Amniotic stem cell (primary cell): ENCODE data around the gene F10.

ENCODE experiments used
- DNase-seq: peaks from one replicate; lab custom pipeline; 2025; lab: John Stamatoyannopoulos, UW

The F10 gene

DNA sequence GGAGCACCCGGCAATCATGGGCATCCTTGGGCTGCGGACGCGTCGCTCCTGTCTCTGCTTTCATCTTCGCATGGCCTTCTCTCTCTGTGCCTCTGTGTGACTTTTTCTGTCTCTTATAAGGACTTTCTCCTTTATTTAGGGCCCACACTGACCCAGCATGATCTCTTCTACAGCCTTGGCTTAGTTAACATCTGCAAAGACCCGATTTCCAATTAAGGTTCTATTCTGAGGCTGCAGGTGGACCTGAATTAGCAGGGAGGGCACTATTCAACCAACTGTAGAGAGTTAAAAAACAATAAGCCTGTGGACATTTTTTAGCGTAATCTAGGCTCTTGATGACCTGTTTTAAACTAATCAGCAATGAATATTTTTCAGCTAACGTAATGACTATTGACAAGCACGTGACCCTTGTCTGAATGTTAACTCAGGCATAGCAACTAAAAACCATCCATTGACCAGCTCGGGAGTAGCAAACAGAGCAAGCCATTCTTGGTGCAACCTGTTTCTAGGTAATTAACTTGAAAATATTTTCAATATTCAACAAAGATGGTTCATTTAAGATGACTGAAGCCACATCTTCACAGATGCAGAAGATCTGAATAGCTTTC, 15.2 kb downstream of the F10 start:
- no peak for DNase-seq

- DNase-seq = no peak
Observed at GRCh38 chr13:113138792-113139551, 16.4 kb downstream of the F10 start.

DNA sequence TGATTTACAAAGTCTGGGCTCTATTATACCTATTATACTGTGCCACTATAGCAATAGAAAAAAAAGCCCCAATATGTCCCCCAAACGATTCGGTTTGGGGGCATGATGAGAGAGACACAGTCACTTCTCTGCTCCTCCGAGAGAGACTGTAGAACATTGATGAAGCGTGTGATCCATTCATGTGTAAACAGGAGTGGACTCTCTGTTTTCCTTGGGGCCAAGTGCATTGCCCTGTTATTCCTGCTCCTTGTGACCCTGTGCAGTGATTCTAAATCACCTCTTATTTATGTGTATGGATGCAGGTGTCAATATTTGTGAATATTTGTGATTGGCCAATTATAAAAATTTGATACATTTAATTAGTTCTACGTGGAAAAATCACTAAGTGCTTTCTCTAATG, 17.0 kb downstream of the F10 start:
- no peak for DNase-seq

DNA sequence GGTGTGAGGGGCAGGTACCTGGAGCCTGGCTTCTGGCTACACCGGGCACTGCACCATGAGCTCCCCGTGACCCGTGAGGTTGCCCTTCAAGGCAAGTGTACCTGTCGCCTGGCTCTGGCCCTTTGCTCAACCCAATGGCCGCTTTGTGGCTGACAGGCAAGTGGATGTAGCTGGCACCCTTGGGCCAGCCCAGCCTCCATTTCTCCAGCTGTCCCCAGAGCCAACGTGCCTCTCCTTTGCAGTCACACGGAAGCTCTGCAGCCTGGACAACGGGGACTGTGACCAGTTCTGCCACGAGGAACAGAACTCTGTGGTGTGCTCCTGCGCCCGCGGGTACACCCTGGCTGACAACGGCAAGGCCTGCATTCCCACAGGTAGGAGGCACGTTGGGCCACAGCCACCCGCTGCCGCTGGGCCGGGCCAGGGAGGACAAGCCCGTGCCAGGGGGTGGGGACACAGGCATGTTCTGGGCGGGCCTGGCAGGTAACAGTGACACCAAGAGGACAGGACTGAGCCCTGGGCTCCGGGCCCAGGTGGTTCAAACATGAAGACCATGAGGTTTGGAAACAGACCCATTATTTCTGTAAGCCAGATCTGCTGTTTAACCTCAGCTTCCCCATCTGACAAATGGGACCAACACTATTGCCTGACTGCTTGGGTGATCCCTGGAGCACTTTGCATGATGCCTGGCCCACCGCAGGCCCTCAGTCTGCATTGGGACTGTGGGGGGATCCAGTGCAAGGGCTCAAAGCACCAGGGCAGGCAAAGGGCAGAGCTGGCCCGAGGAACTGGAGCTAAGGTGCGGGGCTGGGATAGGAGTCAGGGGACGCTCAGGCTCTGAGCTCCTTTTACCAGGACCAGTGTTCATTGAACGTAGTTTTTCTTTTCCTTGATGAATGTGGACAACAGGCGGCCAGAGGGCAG, 18.3 kb downstream of the F10 start:
- no peak for DNase-seq

GRCh38 chr13:113141601-113141970, 19.0 kb downstream of the F10 start:
- DNase-seq = no peak

GRCh38 chr13:113142876-113143275, 20.3 kb downstream of the F10 start:
- DNase-seq = no peak

- no peak for DNase-seq
Observed at GRCh38 chr13:113143466-113144254, 21.1 kb downstream of the F10 start.

DNA sequence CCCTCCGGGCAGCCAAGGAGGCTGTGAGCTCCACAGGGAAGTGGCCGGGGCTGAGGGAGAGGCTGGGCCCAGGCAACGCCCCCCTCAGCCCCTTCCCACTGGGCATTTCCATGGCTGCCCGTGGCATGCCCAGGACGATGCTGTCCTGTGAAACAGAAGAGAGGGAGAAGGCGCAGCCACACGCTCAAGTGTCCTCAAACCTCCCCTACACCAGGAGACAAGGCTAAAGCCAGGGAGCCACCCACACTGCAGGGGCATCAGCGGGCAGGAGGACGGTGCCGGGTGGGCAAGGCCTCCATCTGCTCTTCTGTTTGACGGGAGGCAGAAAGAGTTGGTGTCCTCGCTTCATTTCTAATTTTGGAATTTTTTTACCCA, 21.6 kb downstream of the F10 start:
- DNase-seq = no peak

DNA sequence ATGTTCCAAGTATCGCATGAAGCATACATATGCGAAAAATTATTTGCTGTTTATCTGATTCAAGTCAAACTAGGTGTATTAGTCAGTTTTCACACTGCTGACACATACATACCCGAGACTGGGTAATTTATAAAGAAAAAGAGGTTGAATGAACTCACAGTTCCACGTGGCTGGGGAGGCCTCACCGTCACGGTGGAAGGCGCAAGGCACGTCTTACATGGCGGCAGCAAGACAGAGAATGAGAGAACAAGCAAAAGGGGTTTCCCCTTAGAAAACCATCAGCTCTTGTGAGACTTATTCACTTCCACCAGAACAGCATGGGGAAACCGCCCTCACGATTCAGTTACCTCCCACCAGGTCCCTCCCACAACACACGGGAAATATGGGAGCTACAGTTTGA, 22.9 kb downstream of the F10 start:
- DNase-seq = no peak

DNA sequence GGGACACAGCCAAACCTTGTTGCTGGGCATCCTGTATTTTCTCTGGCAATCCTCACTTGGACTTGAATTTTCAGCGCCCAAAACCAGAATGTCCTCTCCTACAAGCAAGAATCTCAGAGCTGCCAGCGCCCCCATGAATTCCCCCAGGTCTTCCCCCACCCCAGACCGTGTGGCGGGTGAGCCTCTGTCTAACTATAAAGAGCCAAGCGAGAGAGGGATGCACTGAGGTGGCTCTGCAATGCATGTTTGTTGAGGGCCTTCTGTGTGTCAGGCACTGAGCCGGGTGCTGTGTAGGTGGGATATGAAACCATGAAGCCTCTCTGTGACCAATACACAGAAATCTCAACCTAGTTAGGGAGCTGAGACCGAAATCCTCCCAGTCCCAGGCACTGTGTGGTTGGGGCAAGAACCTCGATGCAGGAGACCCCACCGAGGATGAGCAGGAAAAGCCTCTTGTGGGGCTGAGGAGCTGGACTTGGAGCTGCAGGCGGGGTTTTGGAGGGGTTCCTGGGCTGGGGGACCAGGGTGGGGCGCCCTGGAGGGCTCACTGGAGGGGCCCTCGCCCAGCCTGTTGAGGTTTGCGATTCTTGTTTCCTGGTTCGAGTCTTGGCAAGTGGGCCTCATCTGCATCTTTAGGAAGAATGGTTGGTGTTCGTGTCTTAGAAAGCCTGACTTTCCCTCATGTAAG, 23.5 kb downstream of the F10 start:
- no peak for DNase-seq

DNA sequence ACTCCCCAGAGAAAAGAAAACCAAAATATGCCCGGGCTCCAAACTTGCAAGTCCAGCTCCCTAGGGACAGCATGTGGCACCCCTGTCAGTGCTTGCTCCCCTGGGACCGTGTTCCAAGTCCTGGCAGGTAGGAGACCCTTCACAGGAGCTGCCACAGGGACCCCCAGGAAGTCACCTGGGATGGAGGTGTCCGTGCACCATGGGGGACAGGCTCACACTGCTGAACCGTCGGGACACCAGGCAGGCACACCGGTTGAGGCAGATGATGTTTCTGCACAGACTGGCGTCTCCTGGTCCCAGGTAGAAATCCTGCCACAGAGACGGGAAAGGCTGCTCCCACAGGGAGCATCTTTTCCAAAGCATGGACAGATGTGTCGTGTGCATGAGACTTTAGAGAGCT, 24.2 kb downstream of the F10 start:
- no peak for DNase-seq

- DNase-seq = no peak
Observed at GRCh38 chr13:113147206-113147605, 24.6 kb downstream of the F10 start.

- DNase-seq = no peak
Observed at GRCh38 chr13:113148407-113148806, 25.8 kb downstream of the F10 start.

GRCh38 chr13:113148940-113149503, 26.4 kb downstream of the F10 start:
- no peak for DNase-seq

DNA sequence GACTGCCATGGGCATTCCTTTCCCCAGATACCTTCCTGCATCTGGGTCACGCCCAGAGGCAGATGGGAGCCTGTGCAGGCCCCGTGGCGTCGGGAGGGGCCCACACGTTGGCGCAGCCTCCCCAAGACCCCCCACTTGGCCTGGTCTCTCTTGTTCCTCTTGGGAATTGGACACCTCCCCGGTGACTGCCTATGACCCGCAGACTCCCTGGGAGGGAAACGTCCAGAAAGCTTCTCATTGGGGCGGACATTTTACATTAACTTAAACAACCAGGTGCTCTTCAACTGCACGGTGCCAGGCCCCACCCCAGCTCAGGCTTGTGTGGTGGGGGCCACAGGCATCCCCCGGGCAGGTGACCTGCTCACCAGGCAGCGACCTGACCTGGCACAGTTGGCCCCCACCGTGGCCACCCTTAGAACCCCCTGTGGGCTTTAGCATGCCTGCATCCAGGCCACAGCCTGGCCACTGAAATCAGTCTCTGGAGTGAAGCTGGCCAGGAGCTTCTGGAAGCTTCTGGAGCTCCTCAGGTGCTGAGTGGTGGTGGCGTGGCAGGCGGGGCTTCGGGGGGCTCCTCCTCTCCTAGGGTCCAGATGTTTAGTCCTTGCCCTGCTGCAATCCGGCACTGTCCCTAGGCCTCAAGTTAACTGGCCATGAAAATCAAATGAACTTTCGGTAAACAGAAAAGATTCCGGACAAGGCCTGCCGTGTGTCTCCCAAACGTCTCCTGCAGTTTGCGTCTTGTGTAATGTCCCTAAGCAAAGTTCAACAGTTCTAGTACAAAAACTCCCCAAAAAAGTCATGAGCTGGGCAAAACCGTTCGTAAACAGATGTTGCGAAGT, 27.3 kb downstream of the F10 start:
- no peak for DNase-seq

DNA sequence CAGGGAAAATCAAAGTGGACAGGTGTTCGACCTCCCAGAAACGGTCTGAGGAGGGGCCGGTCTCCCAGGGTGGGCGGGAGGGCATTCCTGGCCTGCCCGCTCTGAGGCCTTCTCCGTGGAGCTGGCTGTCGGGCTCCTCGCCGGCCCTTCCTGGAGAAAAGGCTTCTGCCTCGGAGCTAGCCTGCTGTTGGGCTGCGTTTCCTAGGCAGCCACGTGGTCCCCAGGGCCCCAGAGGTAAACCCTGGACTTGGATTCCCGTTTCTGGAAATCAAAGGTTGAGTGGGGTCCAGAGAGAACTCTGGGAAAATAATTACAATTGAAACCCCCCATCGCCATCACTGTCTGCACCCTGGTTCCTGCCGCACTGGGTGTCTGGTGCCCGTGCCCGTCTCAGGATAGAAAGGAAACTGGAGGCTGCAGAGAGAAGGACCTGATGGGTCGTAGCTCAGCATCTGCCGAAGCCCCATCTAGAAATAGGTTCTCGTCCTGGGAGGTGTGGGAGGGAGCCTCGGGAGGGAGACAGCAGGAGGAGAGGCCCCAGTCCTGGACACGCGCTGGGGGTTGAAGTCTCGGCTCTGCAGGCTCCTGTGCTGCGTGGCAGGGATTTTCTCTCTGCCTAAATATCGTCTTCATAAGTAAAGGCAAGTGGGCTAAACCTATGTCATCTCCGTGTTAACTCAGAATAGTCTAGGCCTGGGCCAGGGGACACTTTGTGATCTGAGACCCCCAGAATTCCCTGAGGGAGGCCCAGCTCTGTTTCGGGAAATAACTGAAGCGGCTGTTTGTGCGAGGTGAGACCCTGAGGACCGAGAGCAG, 28.2 kb downstream of the F10 start:
- DNase-seq = no peak

DNA sequence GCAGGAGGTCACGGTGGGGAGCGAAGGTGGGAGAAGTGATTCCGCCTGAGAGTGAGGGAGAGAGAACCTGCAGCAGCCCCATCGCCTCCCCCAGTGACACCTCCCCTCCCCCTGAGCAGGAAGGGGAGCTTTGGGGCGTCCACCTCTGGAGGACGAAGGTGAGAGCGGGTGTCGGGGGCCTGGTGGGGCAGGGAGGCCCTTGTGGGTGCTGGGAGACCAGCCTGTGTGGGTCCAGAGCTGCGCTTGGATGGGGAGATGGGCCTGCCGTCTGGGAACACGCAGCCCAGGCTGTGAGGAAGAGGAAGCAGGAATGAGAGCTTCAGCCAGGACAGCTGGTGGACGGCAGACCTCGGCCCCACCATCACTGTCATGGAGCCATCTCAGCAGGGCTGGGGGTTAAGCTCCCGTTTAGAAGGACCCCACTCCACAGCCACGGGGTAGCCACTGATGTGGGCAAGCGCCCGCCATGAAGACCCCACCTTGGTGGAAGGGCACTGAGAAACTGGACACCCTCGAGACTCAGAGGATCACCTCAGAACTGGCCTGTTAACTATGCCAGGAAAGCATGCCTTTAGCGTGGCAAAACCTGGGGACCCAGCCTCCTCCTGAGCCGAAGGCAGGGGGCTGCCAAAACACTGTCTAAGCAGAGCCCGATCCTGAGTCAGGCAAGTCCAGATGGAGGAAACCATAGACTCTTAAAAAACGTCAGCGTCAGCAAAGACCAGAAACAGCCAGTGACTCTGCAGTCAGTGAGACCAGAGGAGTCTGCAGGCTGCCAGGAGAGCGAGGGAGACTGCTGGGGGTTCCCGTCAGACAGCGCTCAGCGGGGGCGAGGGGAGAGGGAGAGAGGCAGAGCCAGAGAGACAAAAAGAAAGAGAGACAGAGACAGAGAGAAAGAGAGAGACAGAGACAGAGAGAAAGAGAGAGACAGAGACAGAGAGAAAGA, 29.4 kb downstream of the F10 start:
- peak; percentile 11 for DNase-seq

DNA sequence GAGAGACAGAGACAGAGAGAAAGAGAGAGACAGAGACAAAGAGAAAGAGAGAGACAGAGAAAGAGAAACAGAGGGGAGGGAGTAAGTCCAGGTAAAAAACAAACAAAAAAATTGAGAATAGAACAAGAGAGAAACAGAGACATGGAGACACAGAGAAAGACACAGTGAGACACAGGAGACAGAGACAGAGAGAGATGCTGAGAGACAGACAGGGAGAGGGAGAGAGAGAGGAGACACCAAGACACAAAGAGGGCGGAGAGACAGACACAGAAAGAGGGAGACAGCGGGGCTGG, 30.0 kb downstream of the F10 start:
- no peak for DNase-seq
